Keratinocyte (primary cell): ENCODE data around the gene TIMM10.

ENCODE experiments used
- CTCF ChIP-seq, 3 experiments: IDR thresholded peaks in 1 of 3; conservative IDR thresholded peaks in 1 of 3; optimal IDR thresholded peaks in 1 of 3; 2 replicates in 2 of 3; 3 replicates in 1 of 3; pipeline versions ENCODE3 to v1.5.1; 2011; ENCODE audit warnings: low read length in 3 of 3, mild to moderate bottlenecking in 3 of 3, moderate library complexity in 2 of 3, control low read depth in 1 of 3, inconsistent platforms in 1 of 3; ENCODE audit not compliant: insufficient read depth in 2 of 3; ENCODE audit errors: extremely low read depth in 1 of 3
- EZH2 ChIP-seq: IDR thresholded peaks from one replicate; pipeline ENCODE4 v1.6.1; 2012; ENCODE audit warnings: inconsistent platforms, mild to moderate bottlenecking, low read length, moderate library complexity

DNA sequence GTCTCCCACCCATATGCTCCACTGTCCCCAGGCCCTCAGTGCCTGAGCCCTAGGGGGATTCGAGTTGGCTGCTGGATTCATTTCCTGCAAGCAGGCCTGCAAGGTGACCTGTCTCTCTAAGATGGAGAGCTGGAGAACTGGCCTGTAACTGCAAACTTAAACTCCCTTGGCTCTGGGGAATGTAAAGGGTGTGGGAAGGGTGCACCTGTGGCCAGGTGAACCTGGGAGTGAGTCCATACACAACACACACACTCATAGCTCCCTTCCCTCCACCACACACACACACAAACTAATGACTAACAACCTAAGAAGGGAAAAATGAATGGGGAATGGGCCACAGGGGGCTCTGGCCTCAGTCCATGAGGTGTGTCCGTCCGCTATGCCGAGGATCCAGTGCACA is 21.4 kb upstream of the TIMM10 start:
- TF ChIP-seq EZH2 (no peak), CTCF (optimal IDR thresholded peaks at IDR 0.05 in 1 of 3, IDR thresholded peaks at IDR 0.05 in 1 of 3, conservative IDR thresholded peaks at IDR 0.05 in 1 of 3; ENCODE audit: extremely low read depth in 1 of 3, insufficient read depth in 2 of 3, low read length in 3 of 3) (no peak)
